GM12874 (cell line): ENCODE results near the gene SPATA31C1.
"Not testable (repeated sequence)": the region's sequence is repeated elsewhere in the genome, so short reads cannot be mapped to it uniquely, and the experiment has no call there.

Experiments used
- CTCF ChIP-seq: IDR thresholded peaks from 2 replicates; pipeline ENCODE4 v1.5.1; 2011; ENCODE audit warnings: low read depth, mild to moderate bottlenecking, control low read depth, low read length, moderate library complexity; ENCODE audit not compliant: insufficient read depth

Gene SPATA31C1

GRCh38 chr9:87917662-87918061 is at the start of gene SPATA31C1:
TSS of gene SPATA31C1 (plus strand) at chr9:87917962.
- TF ChIP-seq CTCF: not testable (repeated sequence)

- no peak for TF ChIP-seq CTCF
Observed at GRCh38 chr9:87868175-87868574, 49.6 kb upstream of the SPATA31C1 start.

- no peak for TF ChIP-seq CTCF
Observed at GRCh38 chr9:87868635-87869034, 49.1 kb upstream of the SPATA31C1 start.

GRCh38 chr9:87869082-87869481 is 48.7 kb upstream of the SPATA31C1 start:
- TF ChIP-seq CTCF: no peak

- TF ChIP-seq CTCF: no peak
Observed at GRCh38 chr9:87871425-87872078, 46.2 kb upstream of the SPATA31C1 start.

- TF ChIP-seq CTCF: no peak
Observed at GRCh38 chr9:87872079-87872624, 45.6 kb upstream of the SPATA31C1 start.

- TF ChIP-seq CTCF: no peak
Observed at GRCh38 chr9:87873607-87874303, 44.0 kb upstream of the SPATA31C1 start.
